ENCODE results near the gene RTL1. TPM values are rescaled to one million over a fixed set of nuclear protein-coding genes. Genes with fewer than 3 reads are reported as not detected.

The RTL1 gene
- polyA plus RNA-seq, 1 of the 3 experiments (the other 2 are of a cell fraction): 0.07 TPM

DNA sequence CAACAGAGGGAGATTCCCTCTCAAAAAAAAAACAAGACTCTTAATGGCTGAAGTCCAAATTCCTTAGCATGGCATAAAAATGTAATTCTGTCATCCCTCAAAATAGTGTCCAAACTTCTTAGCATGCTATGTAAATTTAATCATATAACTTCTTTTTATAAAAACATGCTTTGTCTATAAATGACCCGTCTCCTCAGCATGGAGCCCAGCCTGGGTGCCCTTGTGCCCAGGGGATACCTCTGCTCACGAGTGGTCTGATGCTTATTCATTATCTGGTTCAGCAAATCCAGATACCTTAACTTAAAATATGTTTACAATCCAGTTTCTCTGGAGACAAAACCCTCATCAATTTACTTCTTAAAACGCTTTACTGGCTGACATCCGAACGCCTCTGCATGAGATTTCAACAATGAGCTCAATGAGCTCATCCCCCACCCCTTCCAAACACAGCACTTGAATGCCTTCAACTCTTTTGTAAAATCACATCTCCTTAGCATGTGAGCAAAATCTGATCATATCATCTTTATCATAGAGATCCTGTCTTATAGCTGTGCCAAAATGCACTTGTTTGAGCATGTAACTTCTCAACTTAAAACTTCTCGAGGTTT lies 15.7 kb downstream of the RTL1 start:
- no peaks in the 10 kb centered on the region for H3K36me3 ChIP-seq (replicated peaks in 1 of 2; ENCODE audit: control insufficient read depth in 1 of 2, insufficient read depth in 2 of 2, low read length in 1 of 2)
- no peaks in the 10 kb centered on the region for H3K9me2 ChIP-seq
- H2AFZ ChIP-seq (ENCODE audit: low read depth): no peak overlapping the region
- POLR2A ChIA-PET: no interaction called here
- no peaks in the 10 kb centered on the region for H3K9me3 ChIP-seq
- no peaks in the 10 kb centered on the region for H3F3A ChIP-seq (replicated peaks; ENCODE audit: insufficient read depth)
- H3K4me1 ChIP-seq (ENCODE audit: control insufficient read depth in 1 of 2, insufficient read depth in 2 of 2, low read depth in 1 of 2, low read length in 1 of 2): peaks cover 3 to 51% of the 10 kb centered on the region in 2 experiments; a peak in 3 of 4 replicates
- DNase-seq: no peak
- TF ChIP-seq SIN3A (IDR thresholded peaks at IDR 0.05; ENCODE audit: borderline replicate concordance, low read depth, low read length) (no peak), ELF1 (IDR thresholded peaks at IDR 0.05) (no peak), RFX5 (IDR thresholded peaks at IDR 0.05; ENCODE audit: low read length) (no peak), TAF1 (IDR thresholded peaks at IDR 0.05; ENCODE audit: borderline replicate concordance, low read depth, low read length) (no peak), FOXJ3 (CRISPR knock-in tag; IDR thresholded peaks at IDR 0.05) (no peak), MXI1 (IDR thresholded peaks at IDR 0.05; ENCODE audit: low read depth, low read length) (no peak), FOSL2 (IDR thresholded peaks at IDR 0.05; ENCODE audit: borderline replicate concordance, low read depth) (no peak), GATA2 (CRISPR knock-in tag; IDR thresholded peaks at IDR 0.05) (no peak), MEF2A (IDR thresholded peaks at IDR 0.05; ENCODE audit: borderline replicate concordance, low read depth) (no peak)
- TF ChIP-seq, protein P1, sequence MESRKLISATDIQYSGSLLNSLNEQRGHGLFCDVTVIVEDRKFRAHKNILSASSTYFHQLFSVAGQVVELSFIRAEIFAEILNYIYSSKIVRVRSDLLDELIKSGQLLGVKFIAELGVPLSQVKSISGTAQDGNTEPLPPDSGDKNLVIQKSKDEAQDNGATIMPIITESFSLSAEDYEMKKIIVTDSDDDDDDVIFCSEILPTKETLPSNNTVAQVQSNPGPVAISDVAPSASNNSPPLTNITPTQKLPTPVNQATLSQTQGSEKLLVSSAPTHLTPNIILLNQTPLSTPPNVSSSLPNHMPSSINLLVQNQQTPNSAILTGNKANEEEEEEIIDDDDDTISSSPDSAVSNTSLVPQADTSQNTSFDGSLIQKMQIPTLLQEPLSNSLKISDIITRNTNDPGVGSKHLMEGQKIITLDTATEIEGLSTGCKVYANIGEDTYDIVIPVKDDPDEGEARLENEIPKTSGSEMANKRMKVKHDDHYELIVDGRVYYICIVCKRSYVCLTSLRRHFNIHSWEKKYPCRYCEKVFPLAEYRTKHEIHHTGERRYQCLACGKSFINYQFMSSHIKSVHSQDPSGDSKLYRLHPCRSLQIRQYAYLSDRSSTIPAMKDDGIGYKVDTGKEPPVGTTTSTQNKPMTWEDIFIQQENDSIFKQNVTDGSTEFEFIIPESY (IDR thresholded peaks at IDR 0.05; ENCODE audit: borderline replicate concordance, low read depth): no peak
- TF ChIP-seq, protein P2, sequence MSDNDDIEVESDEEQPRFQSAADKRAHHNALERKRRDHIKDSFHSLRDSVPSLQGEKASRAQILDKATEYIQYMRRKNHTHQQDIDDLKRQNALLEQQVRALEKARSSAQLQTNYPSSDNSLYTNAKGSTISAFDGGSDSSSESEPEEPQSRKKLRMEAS (IDR thresholded peaks at IDR 0.05; ENCODE audit: low read depth): no peak
- TF ChIP-seq, protein P3, sequence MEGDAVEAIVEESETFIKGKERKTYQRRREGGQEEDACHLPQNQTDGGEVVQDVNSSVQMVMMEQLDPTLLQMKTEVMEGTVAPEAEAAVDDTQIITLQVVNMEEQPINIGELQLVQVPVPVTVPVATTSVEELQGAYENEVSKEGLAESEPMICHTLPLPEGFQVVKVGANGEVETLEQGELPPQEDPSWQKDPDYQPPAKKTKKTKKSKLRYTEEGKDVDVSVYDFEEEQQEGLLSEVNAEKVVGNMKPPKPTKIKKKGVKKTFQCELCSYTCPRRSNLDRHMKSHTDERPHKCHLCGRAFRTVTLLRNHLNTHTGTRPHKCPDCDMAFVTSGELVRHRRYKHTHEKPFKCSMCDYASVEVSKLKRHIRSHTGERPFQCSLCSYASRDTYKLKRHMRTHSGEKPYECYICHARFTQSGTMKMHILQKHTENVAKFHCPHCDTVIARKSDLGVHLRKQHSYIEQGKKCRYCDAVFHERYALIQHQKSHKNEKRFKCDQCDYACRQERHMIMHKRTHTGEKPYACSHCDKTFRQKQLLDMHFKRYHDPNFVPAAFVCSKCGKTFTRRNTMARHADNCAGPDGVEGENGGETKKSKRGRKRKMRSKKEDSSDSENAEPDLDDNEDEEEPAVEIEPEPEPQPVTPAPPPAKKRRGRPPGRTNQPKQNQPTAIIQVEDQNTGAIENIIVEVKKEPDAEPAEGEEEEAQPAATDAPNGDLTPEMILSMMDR (IDR thresholded peaks at IDR 0.05): no peak
- TF ChIP-seq, protein P4, sequence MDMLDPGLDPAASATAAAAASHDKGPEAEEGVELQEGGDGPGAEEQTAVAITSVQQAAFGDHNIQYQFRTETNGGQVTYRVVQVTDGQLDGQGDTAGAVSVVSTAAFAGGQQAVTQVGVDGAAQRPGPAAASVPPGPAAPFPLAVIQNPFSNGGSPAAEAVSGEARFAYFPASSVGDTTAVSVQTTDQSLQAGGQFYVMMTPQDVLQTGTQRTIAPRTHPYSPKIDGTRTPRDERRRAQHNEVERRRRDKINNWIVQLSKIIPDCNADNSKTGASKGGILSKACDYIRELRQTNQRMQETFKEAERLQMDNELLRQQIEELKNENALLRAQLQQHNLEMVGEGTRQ (IDR thresholded peaks at IDR 0.05; ENCODE audit: borderline replicate concordance, low read depth, low read length): no peak
- H3K27ac ChIP-seq (ENCODE audit: low read depth in 2 of 2, low read length in 1 of 2): peak overlapping the region in 1 of 2 experiments; percentile 17; a peak in 1 of 4 replicates
- H4K20me1 ChIP-seq (ENCODE audit: insufficient read depth): no peaks in the 10 kb centered on the region
- H3K4me3 ChIP-seq (ENCODE audit: low read depth in 2 of 2, low read length in 1 of 2): no peak overlapping the region
- H3K4me2 ChIP-seq: no peak overlapping the region
- no peaks in the 10 kb centered on the region for H3K79me2 ChIP-seq (ENCODE audit: insufficient read depth)
- CTCF ChIA-PET: interaction anchor here (1.4 to 2.7 kb wide), 2 partner anchors 13 to 741 kb away, joined by 4 to 13 read pairs; no protein-coding TSS in a partner anchor
- 56% methylated on average over 6 of the region's 6 CpGs for WGBS (ENCODE audit: low lambda C conversion rate)
- no peaks in the 10 kb centered on the region for H3K27me3 ChIP-seq (ENCODE audit: insufficient read depth)
- no peak overlapping the region for H3K9ac ChIP-seq
